WTC11 (cell line): Measurements from ENCODE around the gene CEBPB. TPM values are rescaled to one million over a fixed set of nuclear protein-coding genes. Genes with fewer than 3 reads are reported as not detected.

ENCODE experiments used
- ATAC-seq: fragments of 200-7000 bp; cut with Tn5 transposase; 2 replicates; pipeline ENCODE4 v1.10.0; 2021; ENCODE audit warnings: mild to moderate bottlenecking, moderate library complexity
- CTCF ChIA-PET: fragments of 300-600 bp; sonication (Branson Sonifier 250); formaldehyde crosslinking; loops from one replicate; lab custom pipeline; 2021; ENCODE audit warnings: antibody characterized with exemption; lab: Charles Lee
- POLR2A ChIA-PET: fragments of 350-600 bp; sonication (Branson Sonifier 250); formaldehyde crosslinking; loops from one replicate; lab custom pipeline; 2021; ENCODE audit warnings: antibody characterized with exemption; lab: Charles Lee
- DNase-seq: peaks from one replicate; pipeline ENCODE4 v3.0.0; 2021; ENCODE audit warnings: low spot score
- H3K27ac Mint-ChIP-seq: 2 replicates; pipeline ENCODE4 v1.8.0; 2021; ENCODE audit warnings: mixed read lengths
- H3K27me3 Mint-ChIP-seq: 2 replicates; pipeline ENCODE4 v1.8.0; 2021; ENCODE audit warnings: low read depth, mild to moderate bottlenecking, moderate library complexity, mixed read lengths
- H3K36me3 Mint-ChIP-seq: 2 replicates; pipeline ENCODE4 v1.8.0; 2021; ENCODE audit warnings: mixed read lengths
- H3K4me1 Mint-ChIP-seq: 2 replicates; pipeline ENCODE4 v1.8.0; 2022; ENCODE audit warnings: mixed read lengths
- H3K4me3 Mint-ChIP-seq: 2 replicates; pipeline ENCODE4 v1.8.0; 2021; ENCODE audit warnings: mild to moderate bottlenecking, moderate library complexity, mixed read lengths
- H3K9me3 Mint-ChIP-seq: 2 replicates; pipeline ENCODE4 v1.8.0; 2021; ENCODE audit warnings: mixed read lengths
- AFF4 ChIP-seq: sonication (generic); formaldehyde crosslinking; IDR thresholded peaks from 2 replicates; pipeline ENCODE4 v1.8.1; 2023; ENCODE audit warnings: mild to moderate bottlenecking, missing genetic modification reagents, borderline replicate concordance
- ARID4B ChIP-seq: sonication (generic); formaldehyde crosslinking; IDR thresholded peaks from 2 replicates; pipeline ENCODE4 v1.8.0; 2023; ENCODE audit warnings: missing genetic modification reagents, mild to moderate bottlenecking, borderline replicate concordance
- CREM ChIP-seq: sonication (generic); formaldehyde crosslinking; IDR thresholded peaks from 2 replicates; pipeline ENCODE4 v1.8.1; 2022; ENCODE audit warnings: mild to moderate bottlenecking, missing genetic modification reagents, moderate library complexity
- E2F1 ChIP-seq: sonication (generic); formaldehyde crosslinking; IDR thresholded peaks from 2 replicates; pipeline ENCODE4 v1.8.0; 2022; ENCODE audit warnings: mild to moderate bottlenecking, missing genetic modification reagents
- FOXP1 ChIP-seq: sonication (generic); formaldehyde crosslinking; IDR thresholded peaks from 2 replicates; pipeline ENCODE4 v1.8.0; 2022; ENCODE audit warnings: missing genetic modification reagents, mild to moderate bottlenecking, moderate library complexity, borderline replicate concordance
- GABPB1 ChIP-seq: sonication (generic); formaldehyde crosslinking; IDR thresholded peaks from 2 replicates; pipeline ENCODE4 v1.8.1; 2023; ENCODE audit warnings: mild to moderate bottlenecking, missing genetic modification reagents
- GTF2I ChIP-seq: fragments of 250-450 bp; sonication (Bioruptor Pico); conservative IDR thresholded peaks from 2 replicates; pipeline ENCODE4 v1.4.0; 2021; ENCODE audit warnings: mild to moderate bottlenecking
- HMGXB4 ChIP-seq: sonication (generic); formaldehyde crosslinking; IDR thresholded peaks from 2 replicates; pipeline ENCODE4 v1.8.1; 2023; ENCODE audit warnings: mild to moderate bottlenecking, moderate library complexity, missing genetic modification reagents
- PREB ChIP-seq: sonication (generic); formaldehyde crosslinking; IDR thresholded peaks from 2 replicates; pipeline ENCODE4 v1.8.1; 2022; ENCODE audit warnings: mild to moderate bottlenecking, missing genetic modification reagents, moderate library complexity, borderline replicate concordance
- SOX15 ChIP-seq: fragments of 250-450 bp; sonication (Bioruptor Pico); IDR thresholded peaks from 2 replicates; pipeline ENCODE4 v1.9.0; 2021; ENCODE audit warnings: mild to moderate bottlenecking
- TCF7 ChIP-seq: sonication (generic); formaldehyde crosslinking; IDR thresholded peaks from 2 replicates; pipeline ENCODE4 v1.8.0; 2022; ENCODE audit warnings: mild to moderate bottlenecking, low read depth, missing genetic modification reagents, moderate library complexity
- ZBTB43 ChIP-seq: sonication (generic); formaldehyde crosslinking; IDR thresholded peaks from 2 replicates; pipeline ENCODE4 v1.8.1; 2023; ENCODE audit warnings: mild to moderate bottlenecking, missing genetic modification reagents
- ZNF416 ChIP-seq: fragments of 250-450 bp; sonication (Bioruptor Pico); IDR thresholded peaks from 2 replicates; pipeline ENCODE4 v1.9.0; 2021; ENCODE audit warnings: mild to moderate bottlenecking, inconsistent platforms
- total RNA-seq: library from RNA; stranded (reverse); gene quantifications from 3 replicates; pipeline ENCODE4 v1.2.3, GENCODE V29; 2021

Gene CEBPB
- total RNA-seq, 1 experiment from 2014 or later, result 29.1 TPM

GRCh38 chr20:50189681-50190250 lies 864 bp upstream of the CEBPB start:
- Mint-ChIP-seq H3K4me3 (peak overlapping the region; percentile 57), H3K27me3 (peaks cover 12% of the 10 kb centered on the region), H3K4me1 (peaks cover 44% of the 10 kb centered on the region), H3K9me3 (no peaks in the 10 kb centered on the region), H3K27ac (no peak overlapping the region), H3K36me3 (no peaks in the 10 kb centered on the region)
- ChIA-PET POLR2A (no interaction called here), CTCF (interaction anchor here (0.6 to 4.1 kb wide), 22 partner anchors 10 to 399 kb away, joined by 3 to 27 read pairs (median 4); no protein-coding TSS in a partner anchor)
- peak; percentile 56 for ATAC-seq
- TF ChIP-seq FOXP1 (CRISPR knock-in tag), result no peak
- peak; percentile 65 for TF ChIP-seq GABPB1
- 0 out of 2 replicates have a peak, but pooled peaks have one; percentile 43 for TF ChIP-seq PREB (CRISPR knock-in tag)
- no peak for TF ChIP-seq ZBTB43 (CRISPR knock-in tag)
- no peak for TF ChIP-seq E2F1 (CRISPR knock-in tag)
- no peak for TF ChIP-seq ZNF416 (CRISPR knock-in tag)
- DNase-seq, result peak; percentile 87

- no peaks in the 10 kb centered on the region for H3K36me3 Mint-ChIP-seq
- peaks cover under 1% of the 10 kb centered on the region for H3K27me3 Mint-ChIP-seq
- peak overlapping the region; percentile 54 for H3K4me3 Mint-ChIP-seq
- H3K4me1 Mint-ChIP-seq, result peaks cover 51% of the 10 kb centered on the region
- ATAC-seq (no peak), DNase-seq (no peak)
- CTCF ChIA-PET, result interaction anchor here (0.6 to 3.9 kb wide), 18 partner anchors 9 to 287 kb away, joined by 3 to 16 read pairs (median 4); no protein-coding TSS in a partner anchor
- H3K27ac Mint-ChIP-seq, result no peak overlapping the region
- POLR2A ChIA-PET, result interaction anchor here (0.6 to 1.3 kb wide), 5 partner anchors 9 to 104 kb away, joined by 3 to 5 read pairs (median 4); no protein-coding TSS in a partner anchor
- H3K9me3 Mint-ChIP-seq, result no peaks in the 10 kb centered on the region
- TF ChIP-seq TCF7 (peak; percentile 56; the same call in 1 of the 2 replicates), SOX15 (CRISPR knock-in tag) (no peak), ZNF416 (CRISPR knock-in tag) (0 out of 2 replicates have a peak, but pooled peaks have one; percentile 0)
These were observed 474 bp downstream of the CEBPB start for GRCh38 chr20:50191065-50191543.

- no peaks in the 10 kb centered on the region for H3K36me3 Mint-ChIP-seq
- H3K4me3 Mint-ChIP-seq, result peak overlapping the region; percentile 84
- H3K27ac Mint-ChIP-seq, result no peak overlapping the region; the same call in 1 of the 2 replicates
- ChIA-PET POLR2A (interaction anchor here (0.6 to 1.3 kb wide), 4 partner anchors 9 to 103 kb away, joined by 3 to 5 read pairs (median 4); no protein-coding TSS in a partner anchor), CTCF (interaction anchor here (0.6 to 3.9 kb wide), 13 partner anchors 10 to 287 kb away, joined by 3 to 16 read pairs (median 5); no protein-coding TSS in a partner anchor)
- H3K4me1 Mint-ChIP-seq, result peaks cover 50% of the 10 kb centered on the region
- H3K9me3 Mint-ChIP-seq, result no peaks in the 10 kb centered on the region
- ATAC-seq (peak; percentile 6), DNase-seq (peak; percentile 63)
- no peaks in the 10 kb centered on the region for H3K27me3 Mint-ChIP-seq
- peak; percentile 66 for TF ChIP-seq HMGXB4 (CRISPR knock-in tag)
- TF ChIP-seq GTF2I (CRISPR knock-in tag), result no peak
- peak; percentile 71 for TF ChIP-seq GABPB1
- TF ChIP-seq CREM (CRISPR knock-in tag), result 0 out of 2 replicates have a peak, but pooled peaks have one; percentile 44
- TF ChIP-seq TCF7, result 0 out of 2 replicates have a peak, but pooled peaks have one; percentile 40
- TF ChIP-seq AFF4, result no peak
- no peak for TF ChIP-seq ARID4B (CRISPR knock-in tag)
These were observed 1.1 kb downstream of the CEBPB start for GRCh38 chr20:50191544-50192363.
